Fibroblast of the aortic adventitia (primary cell): ENCODE results near the gene JAK2. TPM values are rescaled to one million over a fixed set of nuclear protein-coding genes. Genes with fewer than 3 reads are reported as not detected.
A peak's percentile ranks its signal among the peaks of the same experiment; 100 is the strongest.

Source experiments
- DNase-seq: peaks from one replicate; pipeline ENCODE4 v3.0.0-alpha.2; 2010; ENCODE audit warnings: low read depth
- H3K4me3 ChIP-seq: 2 replicates; pipeline ENCODE4 v1.5.1; 2011; ENCODE audit warnings: low read depth, mild to moderate bottlenecking, control low read depth, low read length, moderate library complexity
- CTCF ChIP-seq: IDR thresholded peaks from 2 replicates; pipeline ENCODE4 v1.5.1; 2011; ENCODE audit warnings: mild to moderate bottlenecking, low read length, control low read depth, inconsistent platforms; ENCODE audit not compliant: insufficient read depth
- total RNA-seq: library from RNA; depleted of rRNA; stranded (reverse); fragments of >200 nt; gene quantifications from 2 replicates; pipeline ENCODE4 v1.2.3, GENCODE V29; 2012; ENCODE audit warnings: low replicate concordance

The JAK2 gene
- total RNA-seq, 1 donor = 19.2 TPM

DNA sequence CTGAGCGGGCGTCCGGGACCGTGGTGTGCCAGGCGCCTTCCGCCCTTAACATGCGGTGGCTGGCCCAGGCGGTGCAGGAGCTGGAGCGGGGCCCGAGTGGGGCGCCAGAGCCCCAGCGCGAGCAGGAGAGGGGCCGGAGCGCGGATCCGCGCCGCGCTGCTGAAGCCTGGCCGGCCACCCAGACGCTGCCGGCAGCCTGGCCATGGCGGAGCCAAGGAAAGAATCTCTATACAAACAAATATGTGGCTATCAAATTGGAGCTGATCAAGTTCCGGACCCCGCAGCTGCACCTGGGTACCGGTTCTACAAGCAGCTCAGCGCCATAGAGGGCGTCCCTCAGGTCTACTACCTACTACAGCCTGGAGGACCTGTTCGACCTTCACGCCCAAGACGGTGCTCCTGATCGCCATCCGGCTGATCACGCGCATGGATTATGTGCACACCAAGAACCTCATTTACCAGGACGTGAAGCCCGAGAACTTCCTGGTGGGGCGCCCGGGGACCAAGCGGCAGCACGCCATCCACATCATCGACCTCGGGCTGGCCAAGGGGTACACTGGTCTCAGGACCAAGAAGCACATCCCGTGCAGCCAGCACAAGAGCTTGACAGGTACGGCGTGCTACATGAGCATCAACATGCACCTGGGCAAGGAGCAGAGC lies 55.8 kb downstream of the JAK2 start:
- TF ChIP-seq CTCF = no peak
- DNase-seq = no peak
- H3K4me3 ChIP-seq = no peak overlapping the region

GRCh38 chr9:5041390-5042115 lies 56.5 kb downstream of the JAK2 start:
- DNase-seq = no peak
- TF ChIP-seq CTCF = no peak
- no peak overlapping the region for H3K4me3 ChIP-seq

DNA sequence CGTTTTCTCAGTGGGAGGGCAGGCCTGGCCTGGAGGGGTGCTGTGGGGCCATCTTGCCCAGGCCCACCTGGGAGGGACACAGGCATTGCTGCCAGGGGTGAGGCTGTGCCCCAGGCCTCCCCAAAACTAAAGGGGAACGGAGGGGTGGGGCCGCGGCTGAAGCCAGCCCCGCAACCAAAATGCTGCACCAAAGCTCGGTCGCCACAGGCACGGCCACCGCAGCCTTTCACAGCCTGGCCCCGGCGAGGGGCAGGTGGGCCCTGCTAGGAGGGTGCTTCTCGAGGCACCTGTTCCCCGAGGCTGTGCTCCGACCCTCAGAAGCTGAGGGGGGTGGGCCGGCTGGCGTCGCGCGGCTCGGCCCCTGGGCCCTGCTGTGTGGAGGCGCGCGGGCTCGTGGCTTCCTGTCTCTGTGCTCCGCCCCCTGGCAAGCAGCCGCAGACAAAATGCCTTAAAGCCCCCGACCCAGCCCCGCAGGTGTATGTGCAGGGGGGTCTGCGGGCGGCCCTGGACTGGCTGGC lies 57.6 kb downstream of the JAK2 start:
- no peak overlapping the region for H3K4me3 ChIP-seq
- DNase-seq = no peak
- TF ChIP-seq CTCF = no peak

- DNase-seq = peak; percentile 14
- TF ChIP-seq CTCF = no peak
- no peak overlapping the region for H3K4me3 ChIP-seq
These were observed 58.3 kb downstream of the JAK2 start for GRCh38 chr9:5043381-5043780.

- TF ChIP-seq CTCF = no peak
- no peak overlapping the region for H3K4me3 ChIP-seq
- DNase-seq = no peak
These were observed 59.1 kb downstream of the JAK2 start for GRCh38 chr9:5044160-5044559.

DNA sequence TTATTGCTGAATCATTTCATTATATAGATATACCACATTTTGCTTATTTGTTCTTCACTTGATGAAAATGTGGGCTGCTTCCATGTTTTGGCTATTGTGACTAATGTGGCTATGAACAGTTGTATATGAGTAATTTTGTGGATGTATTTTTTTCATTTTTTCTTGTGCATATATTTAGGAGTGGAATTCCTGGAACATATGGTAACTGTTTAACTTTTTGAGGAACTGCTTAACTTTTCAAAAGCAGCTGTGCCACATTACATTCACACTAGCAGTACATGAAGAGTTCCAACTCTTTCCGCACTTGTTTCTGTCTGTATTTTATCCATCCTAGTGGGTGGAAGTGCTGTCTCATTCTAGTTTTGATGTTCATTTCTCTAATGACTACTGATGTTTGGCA lies 67.8 kb downstream of the JAK2 start:
- H3K4me3 ChIP-seq = no peak overlapping the region
- DNase-seq = peak; percentile 27
- TF ChIP-seq CTCF = no peak
